Keratinocyte (primary cell): ENCODE data around the gene GPANK1.

Experiments used
- CTCF ChIP-seq, 3 experiments: IDR thresholded peaks in 1 of 3; conservative IDR thresholded peaks in 1 of 3; optimal IDR thresholded peaks in 1 of 3; 2 replicates in 2 of 3; 3 replicates in 1 of 3; pipeline versions ENCODE3 to v1.5.1; 2011; ENCODE audit warnings: low read length in 3 of 3, mild to moderate bottlenecking in 3 of 3, moderate library complexity in 2 of 3, control low read depth in 1 of 3, inconsistent platforms in 1 of 3; ENCODE audit not compliant: insufficient read depth in 2 of 3; ENCODE audit errors: extremely low read depth in 1 of 3
- EZH2 ChIP-seq: IDR thresholded peaks from one replicate; pipeline ENCODE4 v1.6.1; 2012; ENCODE audit warnings: inconsistent platforms, mild to moderate bottlenecking, low read length, moderate library complexity

- TF ChIP-seq CTCF (optimal IDR thresholded peaks at IDR 0.05 in 1 of 3, IDR thresholded peaks at IDR 0.05 in 1 of 3, conservative IDR thresholded peaks at IDR 0.05 in 1 of 3; ENCODE audit: extremely low read depth in 1 of 3, insufficient read depth in 2 of 3, low read length in 3 of 3) (no peak), EZH2 (no peak)
Observed at GRCh38 chr6:31658983-31659648, 5.7 kb downstream of the GPANK1 start.
